Esophagus (tissue), 2 donors: ENCODE measurements around the gene SLC25A44. TPM values are rescaled to one million over a fixed set of nuclear protein-coding genes. Genes with fewer than 3 reads are reported as not detected.

Source experiments
- H3K27ac ChIP-seq, 2 donors: one replicate each; pipeline ENCODE4 v1.5.1; 2013; ENCODE audit warnings: low read depth in 2 of 2, mild to moderate bottlenecking in 2 of 2, inconsistent platforms in 1 of 2, low read length in 1 of 2, moderate library complexity in 1 of 2
- H3K27me3 ChIP-seq, 2 donors: one replicate each; pipeline ENCODE4 v1.6.1; 2013; ENCODE audit warnings: low read length in 2 of 2, control low read depth in 1 of 2, mild to moderate bottlenecking in 1 of 2; ENCODE audit not compliant: insufficient read depth in 2 of 2, control insufficient read depth in 1 of 2
- H3K36me3 ChIP-seq, 2 donors: one replicate each; pipeline ENCODE4 v1.6.1; 2013; ENCODE audit warnings: low read length in 1 of 2; ENCODE audit not compliant: control insufficient read depth in 2 of 2, insufficient read depth in 2 of 2
- H3K4me1 ChIP-seq, 2 donors: one replicate each; pipeline ENCODE4 v1.6.1; 2013; ENCODE audit warnings: low read length in 1 of 2; ENCODE audit not compliant: control insufficient read depth in 2 of 2, insufficient read depth in 2 of 2
- H3K4me3 ChIP-seq, 2 donors: one replicate each; pipeline ENCODE4 v1.5.1; 2013; ENCODE audit warnings: low read length in 2 of 2, mild to moderate bottlenecking in 2 of 2, low read depth in 1 of 2, moderate library complexity in 1 of 2
- H3K9me3 ChIP-seq, 2 donors: one replicate each; pipeline ENCODE4 v1.6.1; 2013; ENCODE audit warnings: mild to moderate bottlenecking in 2 of 2, low read depth in 1 of 2, low read length in 1 of 2, moderate library complexity in 1 of 2; ENCODE audit not compliant: control insufficient read depth in 2 of 2, insufficient read depth in 1 of 2
- WGBS, 2 donors: extraction: QIAGEN DNeasy Blood & Tissue Kit; methylation state at CpG; one replicate each; pipeline ENCODE4 v1.1.7; 2013; 5-methylcytosine and 5-hydroxymethylcytosine counted together
- polyA plus RNA-seq, 2 donors: library from polyadenylated mRNA; stranded (reverse); fragments of 200-250 nt; gene quantifications; one replicate each; pipeline ENCODE4 v1.2.3, GENCODE V29; 2013
- donor health status: healthy with polysubstance abuse.
- donor health status: Bipolar disorder and iron deficiency.

Gene SLC25A44
- polyA plus RNA-seq, 2 donors, result 4.4 to 8.8 TPM

GRCh38 chr1:156162430-156163037, 31.4 kb upstream of the SLC25A44 start:
- H3K27me3 ChIP-seq, result no peaks in the 10 kb centered on the region
- peaks cover 0 to 13% of the 10 kb centered on the region in 2 donors for H3K36me3 ChIP-seq
- no peak overlapping the region for H3K4me3 ChIP-seq
- 68 to 89% methylated on average over 5 of the region's 5 CpGs for WGBS, 2 donors
- no peaks in the 10 kb centered on the region for H3K9me3 ChIP-seq
- H3K4me1 ChIP-seq, result peaks cover 0 to 4% of the 10 kb centered on the region in 2 donors
- H3K27ac ChIP-seq, result no peak overlapping the region

- Histone ChIP-seq H3K4me3 (no peak overlapping the region), H3K27ac (no peak overlapping the region), H3K27me3 (no peaks in the 10 kb centered on the region), H3K9me3 (no peaks in the 10 kb centered on the region), H3K4me1 (peaks cover 0 to 4% of the 10 kb centered on the region in 2 donors), H3K36me3 (peaks cover 0 to 13% of the 10 kb centered on the region in 2 donors)
- WGBS, 2 donors, result 85 to 96% methylated on average over 1 of the region's 1 CpG
These were observed 30.2 kb upstream of the SLC25A44 start for GRCh38 chr1:156163712-156164111.

GRCh38 chr1:156164125-156164831, 29.6 kb upstream of the SLC25A44 start:
- Histone ChIP-seq H3K4me1 (peaks cover 0 to 4% of the 10 kb centered on the region in 2 donors), H3K27me3 (no peaks in the 10 kb centered on the region), H3K9me3 (no peaks in the 10 kb centered on the region), H3K27ac (no peak overlapping the region), H3K36me3 (peaks cover 0 to 11% of the 10 kb centered on the region in 2 donors), H3K4me3 (no peak overlapping the region)
- WGBS, 2 donors, result 84 to 85% methylated on average over 6 of the region's 6 CpGs

GRCh38 chr1:156165083-156165482, 28.8 kb upstream of the SLC25A44 start:
- WGBS, 2 donors, result 36 to 53% methylated on average over 2 of the region's 2 CpGs
- H3K27me3 ChIP-seq, result no peaks in the 10 kb centered on the region
- no peak overlapping the region for H3K4me3 ChIP-seq
- peaks cover 0 to 4% of the 10 kb centered on the region in 2 donors for H3K4me1 ChIP-seq
- peaks cover 0 to 9% of the 10 kb centered on the region in 2 donors for H3K36me3 ChIP-seq
- no peaks in the 10 kb centered on the region for H3K9me3 ChIP-seq
- no peak overlapping the region for H3K27ac ChIP-seq

GRCh38 chr1:156167536-156167935, 26.4 kb upstream of the SLC25A44 start:
- H3K4me1 ChIP-seq, result no peaks in the 10 kb centered on the region
- no peaks in the 10 kb centered on the region for H3K27me3 ChIP-seq
- H3K9me3 ChIP-seq, result no peaks in the 10 kb centered on the region
- H3K36me3 ChIP-seq, result peaks cover 0 to 9% of the 10 kb centered on the region in 2 donors
- H3K27ac ChIP-seq, result no peak overlapping the region
- WGBS, 2 donors, result 72 to 74% methylated on average over 5 of the region's 5 CpGs
- no peak overlapping the region for H3K4me3 ChIP-seq

- no peaks in the 10 kb centered on the region for H3K9me3 ChIP-seq
- 81 to 87% methylated on average over 9 of the region's 9 CpGs for WGBS, 2 donors
- H3K27ac ChIP-seq, result no peak overlapping the region
- H3K4me3 ChIP-seq, result no peak overlapping the region
- no peaks in the 10 kb centered on the region for H3K27me3 ChIP-seq
- H3K4me1 ChIP-seq, result no peaks in the 10 kb centered on the region
- H3K36me3 ChIP-seq, result peaks cover 0 to 27% of the 10 kb centered on the region in 2 donors
These were observed 21.0 kb upstream of the SLC25A44 start for GRCh38 chr1:156172696-156173470.

- WGBS, 2 donors, result 80 to 82% methylated on average over 12 of the region's 12 CpGs
- no peaks in the 10 kb centered on the region for H3K9me3 ChIP-seq
- H3K27me3 ChIP-seq, result no peaks in the 10 kb centered on the region
- H3K36me3 ChIP-seq, result peaks cover 0 to 25% of the 10 kb centered on the region in 2 donors
- no peak overlapping the region for H3K4me3 ChIP-seq
- no peak overlapping the region for H3K27ac ChIP-seq
- H3K4me1 ChIP-seq, result no peaks in the 10 kb centered on the region
These were observed 17.2 kb upstream of the SLC25A44 start for GRCh38 chr1:156176610-156177210.

GRCh38 chr1:156177919-156178654, 15.8 kb upstream of the SLC25A44 start:
- no peaks in the 10 kb centered on the region for H3K4me1 ChIP-seq
- 71 to 77% methylated on average over 7 of the region's 7 CpGs for WGBS, 2 donors
- H3K9me3 ChIP-seq, result no peaks in the 10 kb centered on the region
- H3K27me3 ChIP-seq, result no peaks in the 10 kb centered on the region
- H3K27ac ChIP-seq, result no peak overlapping the region
- peaks cover 0 to 19% of the 10 kb centered on the region in 2 donors for H3K36me3 ChIP-seq
- H3K4me3 ChIP-seq, result no peak overlapping the region

GRCh38 chr1:156180471-156180870, 13.4 kb upstream of the SLC25A44 start:
- peaks cover 0 to 8% of the 10 kb centered on the region in 2 donors for H3K36me3 ChIP-seq
- WGBS, 2 donors, result 92 to 93% methylated on average over 3 of the region's 3 CpGs
- H3K27ac ChIP-seq, result no peak overlapping the region
- H3K9me3 ChIP-seq, result no peaks in the 10 kb centered on the region
- no peak overlapping the region for H3K4me3 ChIP-seq
- no peaks in the 10 kb centered on the region for H3K4me1 ChIP-seq
- no peaks in the 10 kb centered on the region for H3K27me3 ChIP-seq
